ENCODE results near the gene OXTR.

- no peak for TF ChIP-seq POLR2A (IDR thresholded peaks at IDR 0.05)
- TF ChIP-seq CTCF (IDR thresholded peaks at IDR 0.05): no peak
These were observed 8.0 kb upstream of the OXTR start for GRCh38 chr3:8777201-8777977.
